Smooth muscle cell (in vitro differentiated cells): ENCODE measurements around the gene HMOX2. TPM values are rescaled to one million over a fixed set of nuclear protein-coding genes. Genes with fewer than 3 reads are reported as not detected.

Experiments used
- DNase-seq: peaks from one replicate; lab custom pipeline; 2025; ENCODE audit not compliant: unreplicated experiment; lab: John Stamatoyannopoulos, UW
- H2AFZ ChIP-seq: fragments of 200-600 bp; sonication (generic); 2 replicates; pipeline ENCODE4 v1.6.0; 2016; ENCODE audit warnings: antibody characterized with exemption, low read depth, mild to moderate bottlenecking
- H3F3A ChIP-seq: fragments of 200-600 bp; sonication (generic); 2 replicates; pipeline ENCODE4 v1.6.0; 2017; ENCODE audit warnings: antibody characterized with exemption, low read depth
- H3K27ac ChIP-seq: fragments of 200-600 bp; sonication (generic); 2 replicates; pipeline ENCODE4 v1.5.1; 2016; ENCODE audit warnings: low read depth, mild to moderate bottlenecking
- H3K27me3 ChIP-seq: fragments of 200-600 bp; sonication (generic); 2 replicates; pipeline ENCODE4 v1.6.1; 2016; ENCODE audit warnings: low read depth, mild to moderate bottlenecking
- H3K36me3 ChIP-seq: fragments of 200-600 bp; sonication (generic); 2 replicates; pipeline ENCODE4 v1.5.1; 2016; ENCODE audit warnings: low read depth
- H3K4me1 ChIP-seq: fragments of 200-600 bp; sonication (generic); 2 replicates; pipeline ENCODE4 v1.5.1; 2016; ENCODE audit warnings: low read depth
- H3K4me2 ChIP-seq: fragments of 200-600 bp; sonication (generic); 2 replicates; pipeline ENCODE4 v1.6.0; 2016; ENCODE audit warnings: mild to moderate bottlenecking
- H3K4me3 ChIP-seq: fragments of 200-600 bp; sonication (generic); 2 replicates; pipeline ENCODE4 v1.5.1; 2016; ENCODE audit warnings: mild to moderate bottlenecking
- H3K79me2 ChIP-seq: fragments of 200-600 bp; sonication (generic); 2 replicates; pipeline ENCODE4 v1.6.0; 2016; ENCODE audit warnings: low read depth, mild to moderate bottlenecking
- H3K9ac ChIP-seq: fragments of 200-600 bp; sonication (generic); 2 replicates; pipeline ENCODE4 v1.6.0; 2016; ENCODE audit warnings: low read depth
- H3K9me3 ChIP-seq: fragments of 200-600 bp; sonication (generic); replicated peaks from 2 replicates; pipeline ENCODE4 v1.5.1; 2016; ENCODE audit warnings: low read depth
- H4K20me1 ChIP-seq: fragments of 200-600 bp; sonication (generic); 2 replicates; pipeline ENCODE4 v1.6.0; 2016; ENCODE audit warnings: low read depth
- WGBS: methylation state at CpG from one replicate; pipeline ENCODE4 v1.1.7; 2016; ENCODE audit warnings: low lambda C conversion rate; 5-methylcytosine and 5-hydroxymethylcytosine counted together
- polyA plus RNA-seq: library from polyadenylated mRNA; unstranded; fragments of >200 nt; fragmentation: Nextera tagmentation; extraction: Ambion mirVana; gene quantifications from 2 replicates; pipeline ENCODE4 v1.2.1, GENCODE V29; 2016
- total RNA-seq: library from RNA; depleted of rRNA; stranded (reverse); fragments of >200 nt; gene quantifications from 2 replicates; pipeline ENCODE4 v1.2.3, GENCODE V29; 2014
- TF ChIP-seq, protein P1 (sequence below): fragments of 200-600 bp; sonication (generic); IDR thresholded peaks from 2 replicates; pipeline ENCODE4 v1.5.1; 2017; ENCODE audit warnings: borderline replicate concordance, mild to moderate bottlenecking, antibody characterized with exemption; ENCODE audit not compliant: insufficient read depth, poor library complexity, severe bottlenecking

The HMOX2 gene
- total and polyA plus RNA-seq, 2 experiments from 2014 or later, result 35.3 to 54.2 TPM

- Histone ChIP-seq H3K9me3 (no peaks in the 10 kb centered on the region), H3K4me3 (no peak overlapping the region), H3K4me2 (no peak overlapping the region), H3K36me3 (no peaks in the 10 kb centered on the region), H3K9ac (no peak overlapping the region), H3K4me1 (no peaks in the 10 kb centered on the region), H4K20me1 (no peaks in the 10 kb centered on the region), H2AFZ (no peak overlapping the region), H3K27ac (no peak overlapping the region), H3K27me3 (no peaks in the 10 kb centered on the region), H3F3A (no peaks in the 10 kb centered on the region), H3K79me2 (no peaks in the 10 kb centered on the region)
- TF ChIP-seq, protein P1, sequence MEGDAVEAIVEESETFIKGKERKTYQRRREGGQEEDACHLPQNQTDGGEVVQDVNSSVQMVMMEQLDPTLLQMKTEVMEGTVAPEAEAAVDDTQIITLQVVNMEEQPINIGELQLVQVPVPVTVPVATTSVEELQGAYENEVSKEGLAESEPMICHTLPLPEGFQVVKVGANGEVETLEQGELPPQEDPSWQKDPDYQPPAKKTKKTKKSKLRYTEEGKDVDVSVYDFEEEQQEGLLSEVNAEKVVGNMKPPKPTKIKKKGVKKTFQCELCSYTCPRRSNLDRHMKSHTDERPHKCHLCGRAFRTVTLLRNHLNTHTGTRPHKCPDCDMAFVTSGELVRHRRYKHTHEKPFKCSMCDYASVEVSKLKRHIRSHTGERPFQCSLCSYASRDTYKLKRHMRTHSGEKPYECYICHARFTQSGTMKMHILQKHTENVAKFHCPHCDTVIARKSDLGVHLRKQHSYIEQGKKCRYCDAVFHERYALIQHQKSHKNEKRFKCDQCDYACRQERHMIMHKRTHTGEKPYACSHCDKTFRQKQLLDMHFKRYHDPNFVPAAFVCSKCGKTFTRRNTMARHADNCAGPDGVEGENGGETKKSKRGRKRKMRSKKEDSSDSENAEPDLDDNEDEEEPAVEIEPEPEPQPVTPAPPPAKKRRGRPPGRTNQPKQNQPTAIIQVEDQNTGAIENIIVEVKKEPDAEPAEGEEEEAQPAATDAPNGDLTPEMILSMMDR, result no peak
- no peak for DNase-seq
- 62% methylated on average over 4 of the region's 4 CpGs for WGBS
Measured at GRCh38 chr16:4550591-4550990, 74.4 kb downstream of the HMOX2 start.

DNA sequence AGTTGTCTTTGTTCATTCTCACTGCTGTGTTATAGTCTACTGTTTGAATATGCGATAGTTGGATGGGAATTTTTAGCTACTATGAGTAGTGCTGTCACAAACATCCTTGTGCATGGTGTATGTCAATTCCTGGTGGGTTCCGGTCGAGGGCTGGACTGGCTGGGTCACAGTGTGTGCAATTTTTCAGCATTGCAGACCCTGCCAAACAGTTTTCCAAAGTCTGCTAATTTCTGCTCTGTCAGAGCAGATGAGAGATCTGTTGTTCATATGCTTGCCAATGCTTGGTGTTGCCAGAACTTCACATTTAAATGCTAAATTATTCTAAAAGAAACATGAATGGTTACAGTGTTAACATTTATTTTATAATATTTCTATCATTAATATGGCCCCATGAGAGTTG, 76.3 kb downstream of the HMOX2 start:
- H3K9ac ChIP-seq, result no peak overlapping the region
- DNase-seq, result no peak
- H3K27me3 ChIP-seq, result no peaks in the 10 kb centered on the region
- H3K4me1 ChIP-seq, result no peaks in the 10 kb centered on the region
- H3F3A ChIP-seq, result no peaks in the 10 kb centered on the region
- no peaks in the 10 kb centered on the region for H3K9me3 ChIP-seq
- no peak overlapping the region for H3K27ac ChIP-seq
- TF ChIP-seq, protein P1, result no peak
- no peak overlapping the region for H2AFZ ChIP-seq
- no peak overlapping the region for H3K4me2 ChIP-seq
- H4K20me1 ChIP-seq, result no peaks in the 10 kb centered on the region
- no peaks in the 10 kb centered on the region for H3K79me2 ChIP-seq
- no peak overlapping the region for H3K4me3 ChIP-seq
- WGBS, result 92% methylated on average over 3 of the region's 3 CpGs
- no peaks in the 10 kb centered on the region for H3K36me3 ChIP-seq

- Histone ChIP-seq H3K4me1 (no peaks in the 10 kb centered on the region), H3K4me3 (no peak within 1 kb of the TSS), H3K36me3 (no peaks in the 10 kb centered on the region), H3K27me3 (no peaks in the 10 kb centered on the region), H3K9me3 (no peaks in the 10 kb centered on the region), H3K9ac (no peak within 1 kb of the TSS), H3K27ac (no peak within 1 kb of the TSS), H2AFZ (no peak within 1 kb of the TSS), H3K79me2 (no peaks in the 10 kb centered on the region), H3K4me2 (no peak within 1 kb of the TSS), H3F3A (no peaks in the 10 kb centered on the region), H4K20me1 (no peaks in the 10 kb centered on the region)
- WGBS, result 69% methylated on average over 4 of the region's 4 CpGs
- DNase-seq, result no peak
- TF ChIP-seq, protein P1, result no peak
Measured at GRCh38 chr16:4556112-4556511, 79.9 kb downstream of the HMOX2 start, which contains the start of gene C16orf96. TSS of gene C16orf96 (plus strand) at chr16:4556340. CDS start at chr16:4556490, 150 bp downstream.

DNA sequence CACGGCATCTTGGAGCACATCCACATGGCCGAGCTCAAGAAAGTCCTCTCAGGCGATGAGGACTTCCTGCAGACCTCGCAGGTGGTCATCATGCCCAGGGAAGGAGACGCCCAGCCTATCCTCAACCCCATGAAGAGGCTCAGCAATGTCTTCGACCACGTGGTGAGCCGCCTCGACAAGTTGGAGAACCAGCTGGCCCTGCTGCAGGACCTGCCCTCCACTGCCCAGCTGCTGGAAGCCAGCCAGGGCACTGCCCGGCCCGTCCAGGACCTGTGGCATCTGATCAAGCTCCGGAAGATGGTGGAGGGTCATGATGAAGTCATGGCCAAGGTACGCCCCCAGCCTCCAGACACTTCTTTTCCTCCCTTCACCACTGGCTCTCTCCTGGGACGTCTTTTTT, 80.4 kb downstream of the HMOX2 start:
- H2AFZ ChIP-seq, result no peak overlapping the region
- no peak overlapping the region for H3K4me2 ChIP-seq
- no peaks in the 10 kb centered on the region for H3F3A ChIP-seq
- no peaks in the 10 kb centered on the region for H3K9me3 ChIP-seq
- H3K79me2 ChIP-seq, result no peaks in the 10 kb centered on the region
- no peaks in the 10 kb centered on the region for H3K36me3 ChIP-seq
- DNase-seq, result no peak
- TF ChIP-seq, protein P1, result no peak
- H3K27ac ChIP-seq, result no peak overlapping the region
- no peaks in the 10 kb centered on the region for H3K27me3 ChIP-seq
- 94% methylated on average over 14 of the region's 14 CpGs for WGBS
- H4K20me1 ChIP-seq, result no peaks in the 10 kb centered on the region
- H3K4me3 ChIP-seq, result no peak overlapping the region
- no peak overlapping the region for H3K9ac ChIP-seq
- H3K4me1 ChIP-seq, result no peaks in the 10 kb centered on the region
